Measurements from ENCODE around the gene GOLGA8A. TPM values are rescaled to one million over a fixed set of nuclear protein-coding genes. Genes with fewer than 3 reads are reported as not detected.
"Not testable (repeated sequence)": the region's sequence is repeated elsewhere in the genome, so short reads cannot be mapped to it uniquely, and the experiment has no call there.

GOLGA8A gene
- total RNA-seq, 1 donor from 2014 or later, result 13.7 TPM

GRCh38 chr15:34423425-34424090, 14.1 kb downstream of the GOLGA8A start:
- peak; percentile 81 for ATAC-seq

GRCh38 chr15:34420953-34421352, 16.7 kb downstream of the GOLGA8A start:
- ATAC-seq; intact Hi-C loops (cut with DNase I): not testable (repeated sequence)

More at GRCh38 chr15:34423425-34424090, 14.1 kb downstream of the GOLGA8A start:
- intact Hi-C loops (cut with DNase I); DNase-seq (ENCODE audit: missing footprints): not testable (repeated sequence)

GRCh38 chr15:34418435-34418834, 19.2 kb downstream of the GOLGA8A start:
- DNase-seq (ENCODE audit: missing footprints); ATAC-seq; intact Hi-C loops (cut with DNase I): not testable (repeated sequence)

More at GRCh38 chr15:34420953-34421352, 16.7 kb downstream of the GOLGA8A start:
- DNase-seq (ENCODE audit: missing footprints), result not testable (repeated sequence)

- DNase-seq (ENCODE audit: missing footprints); ATAC-seq; intact Hi-C loops (cut with DNase I): not testable (repeated sequence)
Observed at GRCh38 chr15:34409511-34409910, 28.1 kb downstream of the GOLGA8A start.

GRCh38 chr15:34408973-34409372, 28.6 kb downstream of the GOLGA8A start:
- ATAC-seq; DNase-seq (ENCODE audit: missing footprints); intact Hi-C loops (cut with DNase I): not testable (repeated sequence)

GRCh38 chr15:34403899-34404298, 33.7 kb downstream of the GOLGA8A start:
- intact Hi-C loops (cut with DNase I); ATAC-seq: not testable (repeated sequence)

GRCh38 chr15:34403160-34403598, 34.4 kb downstream of the GOLGA8A start:
- ATAC-seq; DNase-seq (ENCODE audit: missing footprints); intact Hi-C loops (cut with DNase I): not testable (repeated sequence)

More at GRCh38 chr15:34403899-34404298, 33.7 kb downstream of the GOLGA8A start:
- not testable (repeated sequence) for DNase-seq (ENCODE audit: missing footprints)

- ATAC-seq; intact Hi-C loops (cut with DNase I): not testable (repeated sequence)
Observed at GRCh38 chr15:34397637-34398259, 39.9 kb downstream of the GOLGA8A start.

GRCh38 chr15:34392981-34393380, 44.6 kb downstream of the GOLGA8A start:
- intact Hi-C loops (cut with DNase I); ATAC-seq; DNase-seq (ENCODE audit: missing footprints): not testable (repeated sequence)

More at GRCh38 chr15:34397637-34398259, 39.9 kb downstream of the GOLGA8A start:
- not testable (repeated sequence) for DNase-seq (ENCODE audit: missing footprints)

- DNase-seq (ENCODE audit: missing footprints); ATAC-seq; intact Hi-C loops (cut with DNase I): not testable (repeated sequence)
Observed at GRCh38 chr15:34389594-34390086, 48.0 kb downstream of the GOLGA8A start.

Other genes with a start within 250 kb of the GOLGA8A start
- gene KATNBL1, start 227.7 kb downstream of the GOLGA8A start, total RNA-seq, result 19.3 TPM
- gene EMC4, start 212.8 kb downstream of the GOLGA8A start, total RNA-seq, result 85.7 TPM
- 30.4 TPM for gene SLC12A6, start 100.0 kb downstream of the GOLGA8A start, total RNA-seq
- gene NOP10, start 94.7 kb downstream of the GOLGA8A start, total RNA-seq, result 157 TPM
- gene NUTM1, start 94.5 kb downstream of the GOLGA8A start, total RNA-seq, result not detected
- gene LPCAT4, start 70.6 kb downstream of the GOLGA8A start, total RNA-seq, result 89.2 TPM
- 7.1 TPM for gene GOLGA8B, start 145.8 kb upstream of the GOLGA8A start, total RNA-seq